GM19099 (cell line): ENCODE measurements around the gene CIZ1.

Experiments used
- POLR2A ChIP-seq: IDR thresholded peaks from 3 replicates; pipeline ENCODE4 v1.6.1; 2011; ENCODE audit warnings: low read depth; ENCODE audit not compliant: insufficient read length; ENCODE audit errors: extremely low read depth

The CIZ1 gene

DNA sequence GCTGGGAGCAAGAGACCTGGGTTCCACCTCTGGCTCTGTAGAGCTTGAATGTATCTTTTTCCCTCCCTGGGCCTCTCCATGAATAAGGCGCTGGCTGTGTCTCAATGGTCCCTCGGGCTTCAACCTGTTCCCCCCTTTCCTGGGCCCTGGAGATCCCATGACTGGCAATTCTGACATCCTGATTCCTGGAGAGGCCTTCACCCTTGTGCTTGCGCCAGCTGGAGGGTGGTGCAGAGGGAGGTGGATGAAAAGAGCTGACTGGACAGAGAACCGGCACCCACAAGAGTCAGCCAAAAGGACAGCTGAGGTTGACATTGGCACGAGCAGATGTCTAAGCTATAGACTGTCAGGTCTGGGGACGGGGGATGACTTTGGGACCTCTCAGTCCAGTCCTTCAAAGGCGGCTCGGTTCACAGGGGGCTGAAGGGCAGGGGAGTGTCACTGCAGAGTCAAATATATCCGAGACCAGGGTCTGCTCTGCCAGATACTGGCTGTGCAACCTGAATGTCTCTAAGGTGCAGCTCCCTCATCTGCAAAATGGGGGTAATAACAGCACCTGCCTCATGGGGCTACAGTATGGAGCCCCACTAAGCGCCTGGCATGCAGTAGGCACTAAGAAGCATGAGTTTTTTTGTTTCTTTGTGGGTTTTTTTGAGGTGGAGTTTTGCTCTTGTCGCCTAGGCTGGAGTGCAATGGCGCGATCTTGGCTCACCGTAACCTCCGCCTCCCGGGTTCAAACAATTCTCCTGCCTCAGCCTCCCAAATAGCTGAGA is 25.6 kb upstream of the CIZ1 start:
- TF ChIP-seq POLR2A = no peak

DNA sequence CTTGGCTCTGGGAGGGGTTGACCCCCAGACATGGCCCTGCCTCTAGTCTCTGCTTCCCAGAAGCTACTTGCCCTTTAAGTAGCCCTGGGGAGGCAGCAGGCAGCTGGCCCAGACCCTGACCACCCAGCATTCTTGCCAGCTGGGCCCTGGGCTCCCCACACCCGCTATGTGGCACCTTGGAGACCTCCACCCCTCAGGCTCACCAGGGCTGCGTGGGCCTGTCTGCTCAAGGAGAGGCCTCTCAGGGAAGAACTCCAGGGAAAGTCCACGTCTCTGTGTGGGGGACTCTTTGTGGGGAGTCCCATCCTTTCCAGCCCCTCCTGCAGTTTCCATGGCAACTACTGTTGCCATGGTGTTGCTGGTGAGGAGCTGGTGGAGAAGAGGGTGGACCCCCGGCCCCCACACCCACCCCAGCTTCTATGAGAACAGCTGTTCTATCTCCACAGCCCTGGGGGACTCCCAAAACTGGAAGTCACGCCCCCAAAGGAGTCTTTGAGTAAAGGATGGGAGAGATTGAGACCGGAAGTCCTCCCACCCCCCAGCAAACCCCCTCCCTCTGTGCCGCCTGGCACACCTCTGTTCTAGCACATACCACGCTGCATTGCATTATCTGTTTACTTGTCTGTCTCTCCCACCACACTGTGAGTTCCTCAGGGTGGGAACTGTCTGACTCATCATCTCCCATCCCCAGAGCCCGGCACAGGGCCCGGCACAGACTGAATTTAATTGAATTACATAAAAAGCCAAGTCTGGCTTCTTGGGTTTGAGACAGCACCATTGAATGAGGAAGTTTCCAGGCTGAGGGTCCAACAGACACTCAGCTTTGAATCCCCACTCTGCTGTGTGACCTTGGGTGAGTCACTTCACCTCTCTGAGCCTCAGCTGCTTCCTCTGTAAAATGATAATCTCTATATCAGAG is 24.4 kb upstream of the CIZ1 start:
- no peak for TF ChIP-seq POLR2A

DNA sequence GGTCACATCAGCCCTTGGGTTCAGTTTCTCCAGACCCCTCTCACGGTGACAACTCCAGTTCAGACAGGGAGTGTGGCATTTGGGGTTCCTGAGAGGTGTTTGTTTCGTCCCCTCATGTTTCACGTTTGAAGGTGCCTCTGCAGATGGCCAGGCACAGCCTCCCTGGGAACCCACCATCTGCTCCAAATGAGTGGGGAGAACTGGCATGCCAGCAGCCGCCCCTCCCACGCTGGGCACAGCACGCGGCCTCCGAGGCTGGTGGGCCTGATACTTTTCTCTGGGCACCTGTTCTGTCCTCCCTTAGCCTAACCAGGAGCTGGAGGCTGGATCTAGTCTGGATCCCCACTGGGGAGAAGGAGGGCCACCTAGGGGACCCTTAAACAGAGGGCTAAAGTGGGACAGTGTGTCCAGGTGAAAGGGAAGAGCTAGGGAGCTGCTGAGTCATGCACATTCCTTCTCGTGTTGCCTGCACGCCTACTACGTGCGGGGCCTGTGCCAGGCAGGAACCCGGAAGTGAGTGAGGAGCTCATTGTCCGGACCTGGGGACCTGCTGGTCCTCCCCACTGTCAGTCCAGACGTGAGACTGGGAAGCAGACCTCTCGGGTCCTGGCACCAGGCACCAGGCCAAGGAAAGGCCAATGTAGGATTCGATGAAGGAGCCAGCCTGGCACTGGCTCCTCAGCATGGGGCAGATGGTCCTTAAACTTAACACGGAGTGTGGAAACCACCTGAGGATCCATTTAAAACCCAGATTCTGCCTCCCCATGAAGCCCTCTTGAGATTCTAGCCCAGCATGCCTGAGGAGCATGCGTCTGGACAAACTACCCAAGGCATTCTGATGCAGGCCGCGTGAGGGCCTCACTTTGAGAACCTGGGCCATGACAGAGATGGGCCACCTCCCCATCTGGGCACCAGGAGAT is 23.5 kb upstream of the CIZ1 start:
- TF ChIP-seq POLR2A = no peak

DNA sequence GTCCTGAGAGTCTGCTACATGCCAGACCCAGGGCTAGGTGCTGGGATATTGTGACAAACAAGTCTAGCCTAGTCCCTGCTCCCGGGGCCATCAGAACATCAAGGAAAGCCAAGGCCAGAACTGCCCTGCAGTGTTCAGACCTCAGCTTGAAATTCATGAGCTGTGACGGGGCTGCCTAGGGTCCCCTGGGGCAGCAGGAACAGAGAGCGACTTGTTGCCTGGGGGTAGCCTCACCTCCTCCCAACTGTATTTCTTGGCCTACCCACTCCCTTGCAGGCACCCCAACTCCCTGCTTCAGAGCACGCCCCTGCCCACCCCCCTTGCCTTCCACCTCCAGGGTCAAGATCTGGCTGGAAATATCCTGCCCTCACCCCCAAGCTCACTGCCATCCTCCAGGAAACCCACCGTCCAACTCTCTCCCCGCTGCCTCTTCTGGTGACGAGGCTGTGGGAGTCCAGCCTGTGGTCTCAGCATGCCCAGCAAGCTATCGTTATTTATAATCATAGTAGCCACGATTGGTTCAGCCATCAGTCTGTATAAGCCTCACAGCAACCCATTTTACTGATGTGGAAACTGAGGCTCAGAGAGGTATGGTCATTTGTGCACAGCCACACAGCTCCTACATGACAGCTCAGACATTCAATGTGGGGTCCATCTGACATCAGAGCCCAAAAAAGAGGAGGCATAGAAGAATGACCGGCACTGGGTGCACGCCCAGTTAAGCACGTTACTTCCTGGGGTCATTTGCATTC is 22.6 kb upstream of the CIZ1 start:
- no peak for TF ChIP-seq POLR2A

DNA sequence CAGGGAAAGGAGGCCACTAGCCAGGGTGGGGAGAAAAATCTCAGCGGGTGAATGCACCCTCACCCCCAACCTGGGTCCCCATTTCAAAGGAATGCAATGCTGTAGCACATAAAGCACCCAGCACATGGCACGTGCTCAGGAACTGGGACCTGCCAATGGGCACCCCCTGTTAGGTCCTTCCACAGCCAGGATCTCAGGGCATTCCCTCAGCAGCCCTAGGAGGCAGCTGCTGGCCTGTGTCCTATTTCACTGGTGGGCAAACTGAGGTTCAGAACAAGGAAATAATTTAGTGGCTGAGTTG is 20.6 kb upstream of the CIZ1 start:
- no peak for TF ChIP-seq POLR2A

DNA sequence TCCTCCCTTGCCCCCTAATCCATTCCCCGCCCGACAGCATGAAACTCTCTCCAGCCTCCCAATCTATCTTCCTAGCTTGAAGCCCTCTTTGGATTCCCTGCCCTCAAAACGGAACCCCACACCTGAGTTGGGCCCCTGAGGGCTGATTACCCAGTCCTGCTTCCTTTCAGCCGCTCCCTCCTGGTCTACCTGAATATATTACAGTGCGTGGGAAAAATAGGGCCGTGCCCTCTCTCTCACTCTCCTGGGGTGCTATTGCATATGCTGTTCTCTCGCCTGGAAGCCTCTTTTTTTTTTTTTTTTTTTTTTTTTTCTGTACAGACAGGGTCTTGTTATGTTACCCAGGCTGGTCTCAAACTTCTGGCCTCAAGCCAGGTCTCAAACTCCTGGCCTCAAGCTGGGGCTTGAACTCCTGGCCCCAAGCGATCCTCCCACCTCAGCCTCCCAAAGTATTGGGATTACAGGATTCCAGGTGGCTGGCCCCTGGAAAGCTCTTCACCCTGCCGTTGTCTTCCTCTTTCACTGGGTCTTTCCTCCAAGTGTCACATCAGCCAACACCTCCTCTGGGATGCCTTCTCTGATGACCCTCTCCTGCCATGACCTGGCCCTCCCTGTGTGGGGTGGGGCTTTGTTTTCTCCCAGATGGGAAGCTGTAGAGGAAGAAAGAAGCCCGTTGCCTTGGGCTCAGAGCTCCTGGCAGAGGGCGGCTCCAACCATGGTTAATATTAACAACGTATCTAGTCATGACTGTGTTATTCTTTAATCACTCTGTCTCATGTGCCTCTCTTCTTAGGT is 20.0 kb upstream of the CIZ1 start:
- no peak for TF ChIP-seq POLR2A

DNA sequence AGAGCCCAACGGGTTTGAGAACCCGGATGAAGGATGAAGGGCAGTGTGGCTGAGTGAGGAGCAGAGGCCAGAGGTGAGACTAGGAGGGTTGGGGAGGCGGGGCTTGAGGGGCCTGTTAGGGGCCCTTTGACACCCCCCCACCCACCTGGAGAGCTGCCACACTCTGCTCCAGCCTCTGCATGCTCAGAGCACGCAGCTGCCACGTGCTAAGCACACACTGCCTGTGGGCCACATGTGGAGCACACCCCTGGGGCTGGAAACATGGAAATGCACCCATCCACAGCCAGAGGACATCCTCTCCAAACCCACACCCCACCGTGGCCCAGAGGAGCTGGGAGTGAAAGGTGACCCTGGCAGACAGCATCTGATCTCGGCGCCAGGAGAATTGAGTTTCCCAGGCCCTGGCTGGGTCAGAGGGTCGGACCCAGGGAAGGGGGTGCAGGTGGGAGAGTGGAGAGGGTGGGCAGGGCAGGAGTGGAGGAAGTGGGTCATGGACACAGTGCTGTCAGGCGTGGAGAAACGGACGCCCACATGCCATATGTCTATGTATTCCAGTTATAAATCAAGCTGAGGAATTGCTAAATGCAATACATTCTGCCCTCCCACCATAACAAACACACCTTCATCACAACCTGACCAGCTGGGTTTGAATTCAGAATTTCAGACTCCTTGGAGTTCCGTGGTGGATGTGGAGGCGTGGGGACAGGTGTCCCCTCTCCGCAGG is 17.7 kb upstream of the CIZ1 start:
- TF ChIP-seq POLR2A = no peak

DNA sequence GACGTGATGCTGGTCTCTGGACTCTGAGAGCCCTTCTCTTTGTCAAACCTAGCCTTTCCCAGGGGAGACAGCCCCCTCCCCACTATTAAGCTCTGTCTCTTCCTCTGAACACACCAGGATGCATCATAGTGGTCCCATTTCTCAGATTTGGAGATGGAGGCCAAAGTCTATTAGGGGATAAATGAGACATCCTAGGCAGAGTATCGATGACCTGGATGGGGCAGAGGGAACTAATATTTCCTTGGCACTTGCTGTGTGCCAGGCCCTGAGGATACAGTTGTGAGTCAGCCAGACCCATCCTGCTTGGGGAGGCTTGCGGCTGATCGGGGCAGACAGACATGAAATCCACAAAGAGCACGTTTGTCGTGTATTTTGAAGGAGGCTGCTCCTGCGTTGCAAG is 17.0 kb upstream of the CIZ1 start:
- TF ChIP-seq POLR2A = no peak

DNA sequence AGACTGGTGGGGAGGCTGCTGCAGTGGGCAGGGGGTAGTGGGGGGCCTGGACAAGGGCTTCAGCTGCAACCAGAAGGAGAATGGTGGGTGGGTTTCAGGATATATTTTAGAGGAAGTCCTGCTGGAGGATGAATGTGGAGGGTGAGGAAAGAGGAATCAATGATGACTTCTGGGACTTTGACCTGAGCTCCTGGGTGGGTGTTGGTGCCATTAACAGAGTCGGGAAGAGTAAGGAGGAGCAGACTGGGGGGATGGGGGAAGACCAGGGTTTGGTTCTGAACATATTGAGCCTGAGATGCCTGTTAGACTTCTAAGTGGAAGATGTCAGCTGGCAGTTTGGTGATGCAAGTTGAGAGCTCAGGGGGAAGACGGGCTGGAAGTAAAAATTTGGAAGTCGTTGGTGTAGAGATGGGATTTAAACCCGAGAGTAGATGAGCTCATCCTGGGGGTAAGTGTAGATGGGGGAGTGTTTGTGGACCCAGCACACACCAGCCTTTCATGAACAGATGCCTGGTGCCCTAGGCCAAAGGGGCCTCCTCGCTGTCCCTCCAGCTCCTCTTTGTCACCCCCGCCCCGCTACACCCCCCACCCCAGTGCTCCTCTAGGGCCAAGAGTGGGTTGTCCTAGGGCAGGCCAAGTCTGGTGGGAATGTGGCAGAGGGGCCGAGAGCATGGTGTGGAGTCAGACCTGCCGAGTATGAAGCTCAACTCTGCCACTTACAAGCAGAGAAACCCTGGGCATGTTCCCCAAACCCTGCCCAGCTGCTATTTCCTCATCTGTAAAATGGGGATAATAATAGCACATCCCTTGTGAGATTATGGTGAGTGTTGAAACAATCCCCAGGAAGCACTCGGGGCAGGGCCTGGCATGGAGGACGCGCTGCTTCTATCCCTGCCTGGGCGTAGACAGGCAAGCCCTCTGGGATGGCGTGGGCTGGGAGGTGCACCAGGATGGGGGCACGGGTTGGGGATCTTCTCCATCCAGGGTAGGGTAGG is 15.8 kb upstream of the CIZ1 start:
- no peak for TF ChIP-seq POLR2A

DNA sequence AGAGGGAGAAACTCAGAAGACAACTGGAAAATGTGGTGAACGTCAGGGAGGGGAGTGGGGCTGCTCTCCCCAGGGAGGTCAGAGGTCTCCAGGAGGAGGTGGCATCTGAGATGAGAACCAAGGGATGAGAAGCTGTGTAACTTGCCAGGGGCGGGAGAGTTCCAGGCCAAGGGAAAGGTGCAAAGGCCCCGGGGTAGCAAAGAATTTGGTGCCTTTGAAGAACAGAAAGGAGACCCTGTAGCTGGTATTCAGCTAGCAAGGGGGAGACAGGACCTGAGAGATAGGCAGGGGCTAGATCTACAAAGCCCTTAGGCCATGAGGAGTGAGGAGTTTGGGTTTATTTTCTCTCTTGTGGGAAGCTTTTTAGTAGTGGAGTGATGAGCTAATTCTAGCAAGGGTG is 15.1 kb upstream of the CIZ1 start:
- no peak for TF ChIP-seq POLR2A

DNA sequence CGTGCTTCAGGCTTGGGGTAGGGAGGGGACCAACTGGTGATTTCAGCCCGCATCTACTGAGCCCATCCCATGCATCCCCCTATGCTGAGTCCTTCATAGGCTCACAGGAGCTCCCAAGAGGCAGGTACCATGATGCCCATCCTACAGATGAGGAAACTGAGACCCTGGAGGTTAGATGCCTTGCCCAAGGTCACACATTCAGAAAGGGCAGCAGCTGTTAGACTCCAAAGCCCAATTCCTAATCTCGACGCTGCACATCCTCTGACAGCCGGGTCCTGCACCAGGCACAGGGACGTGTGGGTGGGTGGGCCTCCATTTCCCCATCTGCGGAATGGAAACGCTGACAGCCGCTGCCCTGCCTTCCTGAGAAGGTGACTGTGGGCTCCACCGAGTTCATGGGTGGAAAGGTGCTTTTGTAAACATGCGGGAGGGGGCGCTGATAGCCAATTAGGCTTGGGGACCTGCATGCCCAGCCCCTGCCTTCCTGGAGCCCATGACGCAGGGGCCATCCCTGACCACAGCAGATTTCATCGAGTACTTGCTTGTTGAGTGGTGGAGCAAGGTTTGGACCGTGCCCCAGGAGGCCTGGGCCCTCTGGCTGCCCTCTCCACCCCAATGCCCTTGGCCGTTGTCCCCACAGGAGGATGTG is 14.0 kb upstream of the CIZ1 start:
- no peak for TF ChIP-seq POLR2A

DNA sequence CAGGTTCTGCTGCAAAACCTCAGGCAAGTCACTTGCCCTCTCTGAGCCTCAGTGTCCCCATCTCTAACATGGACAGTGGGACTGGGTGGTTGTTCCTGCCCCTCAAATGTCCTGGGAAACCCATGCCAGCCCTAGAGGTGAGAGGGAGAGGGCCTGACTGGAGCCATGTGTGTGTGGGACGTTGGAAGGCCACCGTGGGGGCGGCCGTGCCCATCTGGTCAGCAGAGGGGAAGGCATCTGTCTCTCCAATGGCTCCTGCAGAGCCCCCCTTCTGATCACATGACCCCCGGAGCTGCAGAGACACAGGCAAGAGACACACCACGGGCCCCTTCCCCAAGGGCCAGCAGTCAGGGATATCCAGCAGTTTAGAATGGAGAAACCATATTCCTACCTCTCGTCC is 13.5 kb upstream of the CIZ1 start:
- no peak for TF ChIP-seq POLR2A
